ENCODE results near the gene RPL19. TPM values are rescaled to one million over a fixed set of nuclear protein-coding genes. Genes with fewer than 3 reads are reported as not detected.
"Not testable (repeated sequence)": the region's sequence is repeated elsewhere in the genome, so short reads cannot be mapped to it uniquely, and the experiment has no call there.

Gene RPL19
- total and polyA plus RNA-seq, 2 experiments from 2014 or later, result 806 to 1,924 TPM

- Histone ChIP-seq H3K79me2 (no peaks in the 10 kb centered on the region), H3K36me3 (replicated peaks; ENCODE audit: insufficient read depth, low read depth) (no peaks in the 10 kb centered on the region), H3K9me3 (ENCODE audit: low read depth) (no peaks in the 10 kb centered on the region), H3K27ac (no peak overlapping the region), H3K27me3 (no peaks in the 10 kb centered on the region), H4K20me1 (ENCODE audit: insufficient read depth, poor library complexity, severe bottlenecking) (no peaks in the 10 kb centered on the region), H3K4me3 (no peak overlapping the region), H3K4me1 (ENCODE audit: insufficient read depth) (no peaks in the 10 kb centered on the region), H3K9me2 (replicated peaks; ENCODE audit: insufficient read depth) (no peaks in the 10 kb centered on the region), H2AFZ (no peak overlapping the region), H3K4me2 (no peak overlapping the region)
- no peak for TF ChIP-seq EZH2 (IDR thresholded peaks at IDR 0.05; ENCODE audit: borderline replicate concordance)
- no peak for TF ChIP-seq EZH2phosphoT487 (IDR thresholded peaks at IDR 0.05; ENCODE audit: low read depth, severe bottlenecking, unreplicated experiment)
- TF ChIP-seq CTCF (IDR thresholded peaks at IDR 0.05; ENCODE audit: poor library complexity), result no peak
- no peak for DNase-seq (ENCODE audit: low spot score)
- WGBS (ENCODE audit: low lambda C conversion rate, missing lambda C conversion rate), result 55% methylated on average over 10 of the region's 11 CpGs
Observed at GRCh38 chr17:39244016-39244599, 44.0 kb downstream of the RPL19 start.

- no peaks in the 10 kb centered on the region for H3K9me2 ChIP-seq (replicated peaks; ENCODE audit: insufficient read depth)
- WGBS (ENCODE audit: low lambda C conversion rate, missing lambda C conversion rate), result 51% methylated on average over 6 of the region's 6 CpGs
- no peaks in the 10 kb centered on the region for H3K36me3 ChIP-seq (replicated peaks; ENCODE audit: insufficient read depth, low read depth)
- H4K20me1 ChIP-seq (ENCODE audit: insufficient read depth, poor library complexity, severe bottlenecking), result no peaks in the 10 kb centered on the region
- H3K4me2 ChIP-seq, result no peak overlapping the region
- no peaks in the 10 kb centered on the region for H3K9me3 ChIP-seq (ENCODE audit: low read depth)
- peak; percentile 92 for DNase-seq (ENCODE audit: low spot score)
- H3K4me3 ChIP-seq, result no peak overlapping the region
- no peaks in the 10 kb centered on the region for H3K27me3 ChIP-seq
- no peak for TF ChIP-seq EZH2phosphoT487 (IDR thresholded peaks at IDR 0.05; ENCODE audit: low read depth, severe bottlenecking, unreplicated experiment)
- TF ChIP-seq EZH2 (IDR thresholded peaks at IDR 0.05; ENCODE audit: borderline replicate concordance), result no peak
- peak; percentile 82 for TF ChIP-seq CTCF (IDR thresholded peaks at IDR 0.05; ENCODE audit: poor library complexity)
- no peak overlapping the region for H2AFZ ChIP-seq
- H3K79me2 ChIP-seq, result no peaks in the 10 kb centered on the region
- no peak overlapping the region for H3K27ac ChIP-seq
- no peaks in the 10 kb centered on the region for H3K4me1 ChIP-seq (ENCODE audit: insufficient read depth)
Observed at GRCh38 chr17:39244600-39245570, 44.8 kb downstream of the RPL19 start.

- no peak overlapping the region for H3K27ac ChIP-seq
- no peak overlapping the region for H3K4me3 ChIP-seq
Observed at GRCh38 chr17:39246274-39246673, 46.2 kb downstream of the RPL19 start.

GRCh38 chr17:39250076-39250475 lies 50.0 kb downstream of the RPL19 start:
- not testable (repeated sequence) for H3K36me3 ChIP-seq (replicated peaks; ENCODE audit: insufficient read depth, low read depth); DNase-seq (ENCODE audit: low spot score); H2AFZ ChIP-seq; H3K79me2 ChIP-seq; H3K4me2 ChIP-seq; H4K20me1 ChIP-seq (ENCODE audit: insufficient read depth, poor library complexity, severe bottlenecking); H3K4me1 ChIP-seq (ENCODE audit: insufficient read depth); H3K4me3 ChIP-seq; H3K9me3 ChIP-seq (ENCODE audit: low read depth); H3K9me2 ChIP-seq (replicated peaks; ENCODE audit: insufficient read depth); H3K27me3 ChIP-seq; H3K27ac ChIP-seq
- over 99% methylated on average over 12 of the region's 12 CpGs for WGBS (ENCODE audit: low lambda C conversion rate, missing lambda C conversion rate)

More at GRCh38 chr17:39246274-39246673, 46.2 kb downstream of the RPL19 start:
- Histone ChIP-seq H3K4me2 (no peak overlapping the region), H3K27me3 (no peaks in the 10 kb centered on the region), H3K36me3 (replicated peaks; ENCODE audit: insufficient read depth, low read depth) (no peaks in the 10 kb centered on the region), H3K79me2 (no peaks in the 10 kb centered on the region), H3K9me2 (replicated peaks; ENCODE audit: insufficient read depth) (no peaks in the 10 kb centered on the region), H3K9me3 (ENCODE audit: low read depth) (no peaks in the 10 kb centered on the region), H4K20me1 (ENCODE audit: insufficient read depth, poor library complexity, severe bottlenecking) (no peaks in the 10 kb centered on the region), H3K4me1 (ENCODE audit: insufficient read depth) (no peaks in the 10 kb centered on the region), H2AFZ (no peak overlapping the region)
- WGBS (ENCODE audit: low lambda C conversion rate, missing lambda C conversion rate), result 52% methylated on average over 3 of the region's 3 CpGs
- TF ChIP-seq EZH2phosphoT487 (IDR thresholded peaks at IDR 0.05; ENCODE audit: low read depth, severe bottlenecking, unreplicated experiment) (no peak), EZH2 (IDR thresholded peaks at IDR 0.05; ENCODE audit: borderline replicate concordance) (no peak), CTCF (IDR thresholded peaks at IDR 0.05; ENCODE audit: poor library complexity) (no peak)
- DNase-seq (ENCODE audit: low spot score), result no peak
